ENCODE results near the gene PTN. TPM values are rescaled to one million over a fixed set of nuclear protein-coding genes. Genes with fewer than 3 reads are reported as not detected.
A peak's percentile ranks its signal among the peaks of the same experiment; 100 is the strongest.

PTN gene
- total and polyA plus RNA-seq, 2 of the 13 experiments (the other 11 are each of a cell fraction or from before 2014, with no cell fraction given): not detected

DNA sequence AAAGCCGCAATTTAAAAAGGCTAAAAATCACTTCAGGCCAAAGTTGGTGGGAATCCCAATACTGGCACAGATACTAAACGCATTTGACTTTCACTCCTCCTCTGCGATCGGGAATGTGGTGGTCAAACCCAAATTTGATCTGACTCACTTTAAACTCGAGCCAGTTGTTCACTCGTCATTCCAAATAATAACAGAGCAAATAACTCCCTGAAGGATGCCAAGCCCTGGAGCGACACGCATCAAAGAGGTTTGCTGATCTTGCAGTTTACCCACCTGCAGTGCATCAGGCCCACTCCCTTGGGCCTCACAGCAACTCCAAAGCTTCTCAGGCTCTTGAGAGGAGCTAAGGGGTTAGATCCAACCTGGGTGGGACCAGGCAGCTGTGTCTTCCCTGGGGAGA lies 12.2 kb downstream of the PTN start:
- no peaks in the 10 kb centered on the region for H3K27me3 ChIP-seq (ENCODE audit: control insufficient read depth in 1 of 2, insufficient read depth in 2 of 2, low read length in 2 of 2)
- in situ Hi-C loops (cut with HindIII; ENCODE audit: extremely low pct_ligation_motif_present, low pct_unique_long_range_greater_than_20kb): no loop called here
- H3K9me3 ChIP-seq (ENCODE audit: low read length): no peaks in the 10 kb centered on the region
- intact Hi-C loops (cut with micrococcal nuclease; ENCODE audit: unreplicated experiment): no loop called here
- CTCF ChIA-PET (ENCODE audit: low intra/inter-chr PET ratio, low total read pairs): no interaction called here
- no peak overlapping the region for H3K4me3 ChIP-seq (replicated peaks in 1 of 3; ENCODE audit: insufficient read depth in 1 of 3, low read depth in 2 of 3, low read length in 3 of 3)
- no peak overlapping the region for H3K9ac ChIP-seq (ENCODE audit: insufficient read depth, low read depth, low read length)
- WGBS (ENCODE audit: low lambda C conversion rate): 29% methylated on average over 8 of the region's 8 CpGs
- no peaks in the 10 kb centered on the region for H4K20me1 ChIP-seq (ENCODE audit: insufficient read depth, low read length)
- no peak overlapping the region for H3K4me2 ChIP-seq (ENCODE audit: low read depth, low read length)
- TF ChIP-seq MAFF (IDR thresholded peaks at IDR 0.05; ENCODE audit: low read depth, low read length): peak; percentile 77
- peak; percentile 79 to 82 for TF ChIP-seq MAFK (conservative IDR thresholded peaks at IDR 0.05 in 1 of 2, IDR thresholded peaks at IDR 0.05 in 1 of 2; ENCODE audit: low read length in 2 of 2)
- no peak for TF ChIP-seq HMGA1 (CRISPR knock-in tag; conservative IDR thresholded peaks at IDR 0.05)
- no peaks in the 10 kb centered on the region for H3K4me1 ChIP-seq (ENCODE audit: insufficient read depth, low read length)
- DNase-seq (ENCODE audit: low spot score): no peak
- no peaks in the 10 kb centered on the region for H3K79me2 ChIP-seq (ENCODE audit: insufficient read depth, low read length)
- H2AFZ ChIP-seq (ENCODE audit: low read length): no peak overlapping the region
- H3K36me3 ChIP-seq (replicated peaks in 1 of 2; ENCODE audit: control insufficient read depth in 1 of 2, insufficient read depth in 2 of 2, low read length in 2 of 2): no peaks in the 10 kb centered on the region
- POLR2A ChIA-PET: no interaction called here
- no peak overlapping the region for H3K27ac ChIP-seq (ENCODE audit: extremely low read length, insufficient read depth, low read length)
- no TSS peak for BruUV-seq (replicated peaks)
- no peak for FAIRE-seq
- no peak for ATAC-seq

DNA sequence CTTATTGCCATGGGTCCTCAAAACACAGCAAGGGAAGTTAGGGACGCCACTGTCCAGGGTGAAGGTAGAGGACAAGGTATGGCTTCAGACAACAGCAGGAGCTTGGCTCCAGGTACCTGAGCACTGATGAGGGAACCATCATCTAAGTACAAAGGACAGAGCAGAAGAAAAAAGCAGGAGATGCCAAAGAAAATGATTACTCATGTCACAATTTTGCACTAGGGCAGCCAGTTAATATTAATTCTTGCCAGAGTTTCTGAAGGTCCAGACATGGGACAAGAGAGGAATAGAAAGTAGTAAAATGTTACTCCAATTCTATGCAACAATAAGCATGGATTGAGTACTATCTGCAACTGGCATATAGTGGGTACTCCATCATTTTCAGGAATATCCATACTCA lies 14.1 kb downstream of the PTN start:
- FAIRE-seq: no peak
- in situ Hi-C loops (cut with HindIII; ENCODE audit: extremely low pct_ligation_motif_present, low pct_unique_long_range_greater_than_20kb): no loop called here

More for the DNA sequence above, 14.1 kb downstream of the PTN start:
- Histone ChIP-seq H3K9ac (ENCODE audit: insufficient read depth, low read depth, low read length) (no peak overlapping the region), H3K4me3 (replicated peaks in 1 of 3; ENCODE audit: insufficient read depth in 1 of 3, low read depth in 2 of 3, low read length in 3 of 3) (no peak overlapping the region), H3K4me1 (ENCODE audit: insufficient read depth, low read length) (no peaks in the 10 kb centered on the region), H3K4me2 (ENCODE audit: low read depth, low read length) (no peak overlapping the region), H3K79me2 (ENCODE audit: insufficient read depth, low read length) (no peaks in the 10 kb centered on the region), H3K36me3 (replicated peaks in 1 of 2; ENCODE audit: control insufficient read depth in 1 of 2, insufficient read depth in 2 of 2, low read length in 2 of 2) (no peaks in the 10 kb centered on the region), H2AFZ (ENCODE audit: low read length) (no peak overlapping the region), H3K27ac (ENCODE audit: extremely low read length, insufficient read depth, low read length) (no peak overlapping the region), H3K27me3 (ENCODE audit: control insufficient read depth in 1 of 2, insufficient read depth in 2 of 2, low read length in 2 of 2) (no peaks in the 10 kb centered on the region), H3K9me3 (ENCODE audit: low read length) (no peaks in the 10 kb centered on the region), H4K20me1 (ENCODE audit: insufficient read depth, low read length) (no peaks in the 10 kb centered on the region)
- ChIA-PET POLR2A (no interaction called here), CTCF (ENCODE audit: low intra/inter-chr PET ratio, low total read pairs) (no interaction called here)
- TF ChIP-seq BCL6 (CRISPR knock-in tag; IDR thresholded peaks at IDR 0.05) (no peak), ZNF160 (CRISPR knock-in tag; IDR thresholded peaks at IDR 0.05) (no peak)
- no TSS peak for BruUV-seq (replicated peaks)
- intact Hi-C loops (cut with micrococcal nuclease; ENCODE audit: unreplicated experiment): no loop called here
- no peak for ATAC-seq
- 0% methylated on average over 1 of the region's 1 CpG for WGBS (ENCODE audit: low lambda C conversion rate)
- no peak for DNase-seq (ENCODE audit: low spot score)

Data from HepG2 (cell line).